Measurements from ENCODE around the gene CSNK2A2. TPM values are rescaled to one million over a fixed set of nuclear protein-coding genes. Genes with fewer than 3 reads are reported as not detected.

The CSNK2A2 gene
- total and polyA plus RNA-seq, 2 experiments from 2014 or later, result 44.7 to 102 TPM

DNA sequence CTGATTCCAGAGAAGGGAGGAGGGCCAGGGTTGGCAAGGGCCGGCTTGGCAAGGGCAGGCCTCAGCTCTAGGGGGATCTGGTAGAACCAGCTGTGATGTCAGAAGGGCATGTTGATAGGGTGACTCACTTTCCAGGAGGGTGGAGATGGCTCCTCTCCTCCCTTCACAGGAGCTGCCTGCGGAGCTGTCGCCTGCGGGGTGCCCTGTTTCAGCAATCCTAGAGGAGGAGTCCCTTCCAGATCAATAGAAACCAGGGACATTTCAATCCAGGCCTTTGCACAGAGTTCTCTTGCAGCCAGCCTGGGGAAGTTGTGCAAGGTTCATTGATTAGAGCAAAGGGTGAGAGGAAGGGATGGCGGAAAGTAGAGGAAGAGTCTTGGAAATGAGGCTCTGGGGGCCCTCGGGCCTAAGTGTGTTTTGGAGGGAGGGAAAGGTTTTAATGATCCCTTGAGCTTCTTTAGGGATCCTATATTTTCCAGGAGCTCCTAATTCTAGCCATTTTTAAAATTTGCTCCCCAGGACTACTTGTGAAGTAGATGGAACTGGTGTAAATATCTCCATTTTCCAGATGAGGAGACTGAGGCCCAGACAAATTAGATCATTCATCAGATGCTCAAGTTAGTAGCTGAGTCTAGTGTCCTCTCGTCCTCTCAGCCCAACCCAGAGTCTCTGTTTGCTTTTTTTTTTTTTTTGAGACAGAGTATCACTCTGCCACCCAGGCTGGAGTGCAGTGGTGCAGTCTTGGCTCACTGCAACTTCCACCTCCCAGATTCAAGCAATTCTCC is 24.8 kb upstream of the CSNK2A2 start:
- no peak for DNase-seq (ENCODE audit: low spot score)
- no peaks in the 10 kb centered on the region for H3K36me3 Mint-ChIP-seq (ENCODE audit: low read depth)
- no peak overlapping the region for H3K27ac ChIP-seq (ENCODE audit: low read depth)
- H3K79me2 ChIP-seq (replicated peaks; ENCODE audit: insufficient read depth), result no peaks in the 10 kb centered on the region
- TF ChIP-seq EZH2phosphoT487 (IDR thresholded peaks at IDR 0.05; ENCODE audit: unreplicated experiment) (no peak), NANOG (IDR thresholded peaks at IDR 0.05; ENCODE audit: borderline replicate concordance) (no peak), ZNF114 (CRISPR knock-in tag; IDR thresholded peaks at IDR 0.05) (no peak), ZNF331 (CRISPR knock-in tag; IDR thresholded peaks at IDR 0.05; ENCODE audit: low read depth) (no peak), STAT1 (IDR thresholded peaks at IDR 0.05; ENCODE audit: unreplicated experiment) (no peak), EZH2 (IDR thresholded peaks at IDR 0.05; ENCODE audit: low read depth, unreplicated experiment) (no peak), CREB1 (CRISPR knock-in tag; IDR thresholded peaks at IDR 0.05; ENCODE audit: low read depth) (no peak), JUNB (IDR thresholded peaks at IDR 0.05; ENCODE audit: unreplicated experiment) (no peak), POLR2AphosphoS5 (IDR thresholded peaks at IDR 0.05; ENCODE audit: low read depth) (no peak)
- TF ChIP-seq, protein P1, sequence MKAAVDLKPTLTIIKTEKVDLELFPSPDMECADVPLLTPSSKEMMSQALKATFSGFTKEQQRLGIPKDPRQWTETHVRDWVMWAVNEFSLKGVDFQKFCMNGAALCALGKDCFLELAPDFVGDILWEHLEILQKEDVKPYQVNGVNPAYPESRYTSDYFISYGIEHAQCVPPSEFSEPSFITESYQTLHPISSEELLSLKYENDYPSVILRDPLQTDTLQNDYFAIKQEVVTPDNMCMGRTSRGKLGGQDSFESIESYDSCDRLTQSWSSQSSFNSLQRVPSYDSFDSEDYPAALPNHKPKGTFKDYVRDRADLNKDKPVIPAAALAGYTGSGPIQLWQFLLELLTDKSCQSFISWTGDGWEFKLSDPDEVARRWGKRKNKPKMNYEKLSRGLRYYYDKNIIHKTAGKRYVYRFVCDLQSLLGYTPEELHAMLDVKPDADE (IDR thresholded peaks at IDR 0.05), result no peak
- TF ChIP-seq, protein P2, sequence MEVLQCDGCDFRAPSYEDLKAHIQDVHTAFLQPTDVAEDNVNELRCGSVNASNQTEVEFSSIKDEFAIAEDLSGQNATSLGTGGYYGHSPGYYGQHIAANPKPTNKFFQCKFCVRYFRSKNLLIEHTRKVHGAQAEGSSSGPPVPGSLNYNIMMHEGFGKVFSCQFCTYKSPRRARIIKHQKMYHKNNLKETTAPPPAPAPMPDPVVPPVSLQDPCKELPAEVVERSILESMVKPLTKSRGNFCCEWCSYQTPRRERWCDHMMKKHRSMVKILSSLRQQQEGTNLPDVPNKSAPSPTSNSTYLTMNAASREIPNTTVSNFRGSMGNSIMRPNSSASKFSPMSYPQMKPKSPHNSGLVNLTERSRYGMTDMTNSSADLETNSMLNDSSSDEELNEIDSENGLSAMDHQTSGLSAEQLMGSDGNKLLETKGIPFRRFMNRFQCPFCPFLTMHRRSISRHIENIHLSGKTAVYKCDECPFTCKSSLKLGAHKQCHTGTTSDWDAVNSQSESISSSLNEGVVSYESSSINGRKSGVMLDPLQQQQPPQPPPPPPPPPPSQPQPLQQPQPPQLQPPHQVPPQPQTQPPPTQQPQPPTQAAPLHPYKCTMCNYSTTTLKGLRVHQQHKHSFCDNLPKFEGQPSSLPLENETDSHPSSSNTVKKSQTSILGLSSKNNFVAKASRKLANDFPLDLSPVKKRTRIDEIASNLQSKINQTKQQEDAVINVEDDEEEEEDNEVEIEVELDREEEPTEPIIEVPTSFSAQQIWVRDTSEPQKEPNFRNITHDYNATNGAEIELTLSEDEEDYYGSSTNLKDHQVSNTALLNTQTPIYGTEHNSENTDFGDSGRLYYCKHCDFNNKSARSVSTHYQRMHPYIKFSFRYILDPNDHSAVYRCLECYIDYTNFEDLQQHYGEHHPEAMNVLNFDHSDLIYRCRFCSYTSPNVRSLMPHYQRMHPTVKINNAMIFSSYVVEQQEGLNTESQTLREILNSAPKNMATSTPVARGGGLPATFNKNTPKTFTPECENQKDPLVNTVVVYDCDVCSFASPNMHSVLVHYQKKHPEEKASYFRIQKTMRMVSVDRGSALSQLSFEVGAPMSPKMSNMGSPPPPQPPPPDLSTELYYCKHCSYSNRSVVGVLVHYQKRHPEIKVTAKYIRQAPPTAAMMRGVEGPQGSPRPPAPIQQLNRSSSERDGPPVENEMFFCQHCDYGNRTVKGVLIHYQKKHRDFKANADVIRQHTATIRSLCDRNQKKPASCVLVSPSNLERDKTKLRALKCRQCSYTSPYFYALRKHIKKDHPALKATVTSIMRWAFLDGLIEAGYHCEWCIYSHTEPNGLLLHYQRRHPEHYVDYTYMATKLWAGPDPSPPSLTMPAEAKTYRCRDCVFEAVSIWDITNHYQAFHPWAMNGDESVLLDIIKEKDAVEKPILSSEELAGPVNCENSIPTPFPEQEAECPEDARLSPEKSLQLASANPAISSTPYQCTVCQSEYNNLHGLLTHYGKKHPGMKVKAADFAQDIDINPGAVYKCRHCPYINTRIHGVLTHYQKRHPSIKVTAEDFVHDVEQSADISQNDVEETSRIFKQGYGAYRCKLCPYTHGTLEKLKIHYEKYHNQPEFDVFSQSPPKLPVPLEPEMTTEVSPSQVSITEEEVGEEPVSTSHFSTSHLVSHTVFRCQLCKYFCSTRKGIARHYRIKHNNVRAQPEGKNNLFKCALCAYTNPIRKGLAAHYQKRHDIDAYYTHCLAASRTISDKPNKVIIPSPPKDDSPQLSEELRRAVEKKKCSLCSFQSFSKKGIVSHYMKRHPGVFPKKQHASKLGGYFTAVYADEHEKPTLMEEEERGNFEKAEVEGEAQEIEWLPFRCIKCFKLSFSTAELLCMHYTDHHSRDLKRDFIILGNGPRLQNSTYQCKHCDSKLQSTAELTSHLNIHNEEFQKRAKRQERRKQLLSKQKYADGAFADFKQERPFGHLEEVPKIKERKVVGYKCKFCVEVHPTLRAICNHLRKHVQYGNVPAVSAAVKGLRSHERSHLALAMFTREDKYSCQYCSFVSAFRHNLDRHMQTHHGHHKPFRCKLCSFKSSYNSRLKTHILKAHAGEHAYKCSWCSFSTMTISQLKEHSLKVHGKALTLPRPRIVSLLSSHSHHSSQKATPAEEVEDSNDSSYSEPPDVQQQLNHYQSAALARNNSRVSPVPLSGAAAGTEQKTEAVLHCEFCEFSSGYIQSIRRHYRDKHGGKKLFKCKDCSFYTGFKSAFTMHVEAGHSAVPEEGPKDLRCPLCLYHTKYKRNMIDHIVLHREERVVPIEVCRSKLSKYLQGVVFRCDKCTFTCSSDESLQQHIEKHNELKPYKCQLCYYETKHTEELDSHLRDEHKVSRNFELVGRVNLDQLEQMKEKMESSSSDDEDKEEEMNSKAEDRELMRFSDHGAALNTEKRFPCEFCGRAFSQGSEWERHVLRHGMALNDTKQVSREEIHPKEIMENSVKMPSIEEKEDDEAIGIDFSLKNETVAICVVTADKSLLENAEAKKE (CRISPR knock-in tag; IDR thresholded peaks at IDR 0.05), result no peak
- H3K9me3 Mint-ChIP-seq, result no peaks in the 10 kb centered on the region; the same call in 2 of the 3 replicates
- peak; percentile 84 for ATAC-seq
- H3K36me3 ChIP-seq (ENCODE audit: insufficient read depth), result no peaks in the 10 kb centered on the region
- peak overlapping the region; percentile 64; the same call in 1 of the 2 replicates for H3K27ac Mint-ChIP-seq
- no peaks in the 10 kb centered on the region for H3F3A ChIP-seq (replicated peaks; ENCODE audit: low read depth)
- H3K4me2 ChIP-seq, result no peak overlapping the region
- peaks cover 6% of the 10 kb centered on the region; the same call in 2 of the 3 replicates for H3K4me1 Mint-ChIP-seq
- no peaks in the 10 kb centered on the region for H3K4me1 ChIP-seq (ENCODE audit: insufficient read depth)
- no peaks in the 10 kb centered on the region for H4K20me1 ChIP-seq (replicated peaks; ENCODE audit: insufficient read depth)
- no peaks in the 10 kb centered on the region for H3K9me2 ChIP-seq (ENCODE audit: insufficient read depth)
- no peak overlapping the region for H3K4me3 Mint-ChIP-seq
- H3K4me3 ChIP-seq, result no peak overlapping the region
- H2AFZ ChIP-seq, result no peak overlapping the region
- no peaks in the 10 kb centered on the region for H3K27me3 ChIP-seq (ENCODE audit: insufficient read depth)
- peaks cover 2% of the 10 kb centered on the region for H3K27me3 Mint-ChIP-seq (ENCODE audit: insufficient read depth, low read depth, poor library complexity)
